SK-N-MC (cell line): ENCODE measurements around the gene ANXA6.

Experiments
- DNase-seq: peaks from one replicate; pipeline ENCODE4 v3.0.0-alpha.2; 2011; ENCODE audit warnings: low read depth, low spot score
- H3K27ac ChIP-seq: fragments of 200-600 bp; sonication (generic); 2 replicates; pipeline ENCODE4 v1.5.1; 2016; ENCODE audit warnings: mixed run types
- H3K36me3 ChIP-seq: fragments of 200-600 bp; sonication (generic); 2 replicates; pipeline ENCODE4 v1.6.1; 2017; ENCODE audit warnings: antibody characterized with exemption, low read length, mixed read lengths; ENCODE audit not compliant: insufficient read depth
- H3K4me3 ChIP-seq: fragments of 200-600 bp; sonication (generic); 2 replicates; pipeline ENCODE4 v1.5.1; 2016
- H3K9ac ChIP-seq: fragments of 200-600 bp; sonication (generic); 2 replicates; pipeline ENCODE4 v1.8.0; 2017; ENCODE audit warnings: mixed run types, mixed read lengths; ENCODE audit not compliant: insufficient read length
- H3K9me3 ChIP-seq: fragments of 200-600 bp; sonication (generic); 2 replicates; pipeline ENCODE4 v1.6.1; 2017; ENCODE audit warnings: low read depth, mild to moderate bottlenecking, antibody characterized with exemption, low read length, moderate library complexity, mixed read lengths
- EZH2 ChIP-seq: fragments of 200-600 bp; sonication (generic); IDR thresholded peaks from one replicate; pipeline ENCODE4 v1.6.1; 2017; ENCODE audit warnings: antibody characterized with exemption
- FOXP2 ChIP-seq: optimal IDR thresholded peaks from 2 replicates; pipeline ENCODE3; 2011; ENCODE audit warnings: mild to moderate bottlenecking, moderate library complexity; ENCODE audit not compliant: insufficient read depth; ENCODE audit errors: extremely low read length, control extremely low read depth
- POLR2AphosphoS5 ChIP-seq: IDR thresholded peaks from 2 replicates; pipeline ENCODE4 v1.6.1; 2012; ENCODE audit warnings: mild to moderate bottlenecking, low read depth, low read length, borderline replicate concordance

Gene ANXA6

DNA sequence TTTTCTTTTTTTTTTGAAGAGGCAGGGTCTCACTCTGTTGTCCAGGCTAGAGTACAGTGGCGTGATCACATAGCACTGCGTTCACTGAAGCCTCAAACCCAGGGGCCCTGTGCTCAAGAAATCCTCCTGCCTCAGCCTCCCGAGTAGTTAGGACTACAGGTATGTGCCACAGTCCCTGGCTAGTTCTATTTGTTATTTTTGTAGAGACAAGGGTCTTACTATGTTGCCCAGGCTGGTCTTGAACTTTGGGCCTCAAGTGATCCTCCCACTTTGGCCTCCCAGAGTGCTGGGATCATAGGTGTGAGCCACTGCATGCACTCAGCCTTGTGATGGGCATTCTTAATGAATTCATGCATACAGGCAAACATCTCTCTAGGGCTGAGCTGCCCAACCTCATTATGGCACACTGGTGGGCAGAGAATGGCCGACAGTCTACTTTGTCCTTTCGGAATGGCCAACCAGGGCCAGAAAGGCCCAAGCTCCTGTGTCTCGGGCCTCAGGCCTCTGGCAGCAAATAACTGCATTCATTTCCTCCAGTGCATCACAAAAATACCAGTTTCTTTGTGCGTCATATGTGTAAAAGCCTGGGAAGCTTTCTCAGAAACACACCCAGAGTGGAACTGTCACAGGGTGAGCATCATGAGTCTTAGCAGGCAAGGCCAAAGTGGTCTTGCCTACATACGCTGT lies 27.2 kb downstream of the ANXA6 start:
- Histone ChIP-seq H3K9ac (no peak overlapping the region), H3K27ac (no peak overlapping the region), H3K9me3 (no peaks in the 10 kb centered on the region), H3K4me3 (no peak overlapping the region), H3K36me3 (peaks cover 93% of the 10 kb centered on the region)
- DNase-seq = no peak
- TF ChIP-seq EZH2 (no peak), FOXP2 (no peak), POLR2AphosphoS5 (no peak)

DNA sequence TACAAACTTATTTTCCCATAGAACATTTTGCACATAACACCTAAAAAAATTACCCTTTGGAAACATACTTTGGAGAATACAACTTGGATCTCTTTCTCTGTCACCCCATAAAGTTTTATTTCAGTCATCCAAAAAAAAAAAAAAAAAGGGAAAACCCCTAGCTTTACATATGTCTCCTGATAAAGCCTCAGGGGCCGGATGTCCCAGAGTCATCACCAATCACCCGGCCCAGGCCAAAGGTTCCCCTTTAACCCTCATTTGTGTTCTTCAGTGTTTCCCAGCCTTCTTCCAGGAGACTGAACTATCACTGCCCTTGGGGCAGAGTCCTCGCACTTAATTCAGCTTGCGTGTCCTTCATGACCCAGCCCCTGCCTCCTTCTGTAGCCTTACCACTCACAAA lies 28.8 kb downstream of the ANXA6 start:
- Histone ChIP-seq H3K9me3 (no peaks in the 10 kb centered on the region), H3K36me3 (peaks cover 88% of the 10 kb centered on the region), H3K27ac (no peak overlapping the region), H3K9ac (no peak overlapping the region), H3K4me3 (no peak overlapping the region)
- no peak for TF ChIP-seq EZH2
- no peak for TF ChIP-seq FOXP2
- no peak for TF ChIP-seq POLR2AphosphoS5
- no peak for DNase-seq

DNA sequence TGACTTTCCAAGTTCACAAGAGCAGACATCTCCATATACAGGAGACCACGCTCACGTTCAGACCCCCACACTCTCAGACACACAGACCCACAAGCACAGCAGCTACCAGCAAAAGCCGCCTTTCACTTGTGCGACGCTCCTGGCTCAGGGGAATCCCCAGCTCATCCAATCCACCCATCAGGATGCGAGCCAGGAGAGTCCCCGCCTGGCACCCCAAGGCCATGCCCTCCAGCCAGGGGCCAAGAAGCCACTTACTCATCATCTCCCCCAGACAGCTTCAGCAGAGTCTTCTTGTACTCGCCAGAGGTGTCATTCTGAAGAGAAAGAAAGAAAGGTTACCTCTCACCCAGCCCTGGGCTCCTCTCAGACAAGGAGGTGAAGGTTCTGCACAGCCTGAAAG lies 29.7 kb downstream of the ANXA6 start:
- H3K9me3 ChIP-seq = no peaks in the 10 kb centered on the region
- peaks cover 85% of the 10 kb centered on the region for H3K36me3 ChIP-seq
- H3K9ac ChIP-seq = no peak overlapping the region
- TF ChIP-seq FOXP2 = no peak
- TF ChIP-seq EZH2 = no peak
- no peak for TF ChIP-seq POLR2AphosphoS5
- no peak overlapping the region for H3K27ac ChIP-seq
- H3K4me3 ChIP-seq = no peak overlapping the region
- no peak for DNase-seq

DNA sequence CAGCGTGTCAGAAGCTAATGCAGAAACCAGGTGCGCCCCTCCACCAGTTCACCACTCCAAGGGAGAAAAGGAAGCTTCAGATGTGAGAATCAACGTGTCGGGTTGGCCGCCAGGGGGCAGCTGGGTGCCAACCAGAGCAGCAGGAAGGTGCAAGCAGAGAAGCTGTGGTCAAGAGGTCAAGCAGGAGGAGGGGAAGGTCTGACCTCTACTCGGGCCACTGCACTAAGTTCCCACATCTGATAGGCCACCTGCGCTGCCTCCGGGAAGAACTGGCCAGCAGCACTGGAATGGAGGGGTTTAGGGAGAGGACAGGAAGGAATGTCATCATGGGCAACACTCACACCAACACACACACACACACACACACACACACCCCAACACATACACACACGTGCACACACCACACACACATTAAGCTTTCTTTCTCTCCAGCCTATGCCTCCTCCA lies 31.4 kb downstream of the ANXA6 start:
- no peaks in the 10 kb centered on the region for H3K9me3 ChIP-seq
- DNase-seq = no peak
- no peak overlapping the region for H3K27ac ChIP-seq
- no peak overlapping the region for H3K9ac ChIP-seq
- H3K4me3 ChIP-seq = no peak overlapping the region
- TF ChIP-seq FOXP2 (no peak), POLR2AphosphoS5 (no peak), EZH2 (no peak)
- H3K36me3 ChIP-seq = peaks cover 85% of the 10 kb centered on the region

DNA sequence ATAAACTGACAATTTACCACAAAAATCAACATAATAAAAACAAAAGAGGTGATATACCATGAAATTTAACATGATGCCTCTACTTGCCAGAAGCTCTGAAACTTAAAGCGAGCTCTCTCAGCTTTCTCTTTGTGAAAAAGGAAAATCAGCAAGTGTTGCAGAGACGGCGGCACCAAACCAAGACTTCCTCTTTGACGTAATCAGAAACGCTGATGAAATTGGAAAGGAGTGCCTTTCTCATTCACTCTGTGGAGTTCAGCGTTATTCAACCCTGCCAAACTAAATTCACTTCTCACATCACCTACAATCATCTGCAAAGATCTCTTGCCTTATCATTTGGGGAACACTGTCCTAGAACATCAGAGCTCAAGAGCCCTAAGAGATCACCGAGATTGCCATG lies 32.2 kb downstream of the ANXA6 start:
- no peak for DNase-seq
- H3K27ac ChIP-seq = no peak overlapping the region
- peaks cover 85% of the 10 kb centered on the region for H3K36me3 ChIP-seq
- no peaks in the 10 kb centered on the region for H3K9me3 ChIP-seq
- H3K4me3 ChIP-seq = no peak overlapping the region
- no peak for TF ChIP-seq FOXP2
- TF ChIP-seq POLR2AphosphoS5 = no peak
- no peak for TF ChIP-seq EZH2
- H3K9ac ChIP-seq = no peak overlapping the region

DNA sequence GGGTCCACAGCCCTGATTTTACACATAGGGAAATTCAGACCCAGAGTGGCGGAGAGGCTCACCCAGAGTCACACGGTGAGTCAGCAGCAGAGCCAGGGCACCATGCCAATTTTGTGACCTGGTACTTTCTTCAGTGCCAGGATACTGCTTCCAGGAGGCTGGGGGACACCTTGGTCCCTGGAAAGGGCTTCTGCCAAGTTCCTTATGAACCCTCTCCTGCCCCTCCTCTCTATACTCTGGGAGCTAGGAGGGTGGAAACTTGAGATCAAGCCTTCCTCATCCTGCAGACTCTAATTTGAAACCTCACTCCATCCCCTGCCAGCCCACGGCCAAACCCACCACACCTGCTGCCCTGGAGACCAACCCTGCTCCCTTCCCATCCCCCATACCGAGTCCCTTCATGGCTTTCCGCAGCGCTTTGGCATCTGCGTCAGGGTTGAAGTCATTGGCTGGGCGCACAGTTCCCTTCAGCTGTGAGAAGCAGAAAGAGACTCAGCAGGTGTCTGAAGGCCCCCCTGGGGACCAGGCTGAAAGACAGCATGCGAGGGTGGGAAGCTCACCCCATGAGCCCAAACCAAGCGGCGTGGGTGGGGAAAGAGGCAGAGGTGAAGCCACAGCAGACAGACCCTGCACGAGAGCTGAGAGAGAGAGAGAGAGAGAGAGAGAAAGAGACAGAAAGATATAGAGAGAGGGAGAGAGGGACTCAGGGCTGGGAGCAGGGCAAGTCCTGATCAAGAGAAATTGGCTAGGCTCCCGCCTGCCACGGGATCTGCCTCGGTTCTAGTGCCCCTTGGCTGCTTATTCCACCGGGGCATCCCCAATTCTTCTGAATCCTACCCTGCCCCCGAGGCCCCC lies 33.5 kb downstream of the ANXA6 start:
- TF ChIP-seq POLR2AphosphoS5 (no peak), FOXP2 (no peak)
- Histone ChIP-seq H3K9me3 (no peaks in the 10 kb centered on the region), H3K4me3 (no peak overlapping the region), H3K27ac (no peak overlapping the region), H3K36me3 (peaks cover 85% of the 10 kb centered on the region), H3K9ac (no peak overlapping the region)
- no peak for DNase-seq

DNA sequence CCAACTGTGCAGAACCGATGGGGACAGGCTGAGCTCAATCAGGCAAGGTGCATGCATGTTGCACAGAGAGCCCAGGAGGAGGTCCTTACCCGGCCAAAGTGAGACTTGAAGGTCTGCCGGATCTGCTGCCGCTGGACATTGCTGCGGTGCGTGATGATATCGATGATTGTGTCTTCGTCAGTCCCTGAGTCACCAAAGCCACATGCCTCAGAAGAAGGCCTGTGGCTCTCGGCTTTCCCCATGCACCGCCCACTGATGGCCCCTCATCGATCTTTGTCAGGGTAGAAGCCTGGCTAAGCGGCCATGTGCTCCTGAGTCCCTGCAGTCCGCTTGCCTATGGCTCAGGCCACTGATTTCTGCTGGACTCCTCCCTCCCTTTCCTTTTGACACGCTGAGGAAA lies 34.8 kb downstream of the ANXA6 start:
- Histone ChIP-seq H3K27ac (no peak overlapping the region), H3K9me3 (no peaks in the 10 kb centered on the region), H3K36me3 (peaks cover 78% of the 10 kb centered on the region), H3K9ac (no peak overlapping the region), H3K4me3 (no peak overlapping the region)
- TF ChIP-seq EZH2 (no peak), FOXP2 (no peak)
- no peak for DNase-seq

DNA sequence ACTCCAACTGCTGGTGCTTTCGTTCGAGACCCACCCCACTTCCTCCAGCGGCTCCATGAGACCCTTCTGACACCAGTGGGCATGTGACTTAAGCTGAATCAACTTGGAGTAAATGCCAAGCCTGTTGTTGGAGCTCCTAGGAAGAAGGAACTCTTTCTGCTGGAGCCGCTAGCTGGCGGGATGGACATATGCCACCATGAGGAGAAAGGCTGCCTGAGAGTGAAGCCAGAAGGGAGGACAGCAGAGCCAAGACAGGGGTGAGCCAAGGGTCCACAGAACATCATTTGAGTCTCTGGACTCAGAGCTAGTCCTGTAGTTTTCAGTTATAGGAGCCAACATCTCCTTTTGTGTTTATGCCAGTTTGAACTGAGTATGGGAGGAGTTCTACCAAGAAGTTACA lies 35.9 kb downstream of the ANXA6 start:
- TF ChIP-seq EZH2 = no peak
- TF ChIP-seq POLR2AphosphoS5 = no peak
- TF ChIP-seq FOXP2 = no peak
- H3K9me3 ChIP-seq = no peaks in the 10 kb centered on the region
- DNase-seq = no peak
- H3K9ac ChIP-seq = no peak overlapping the region
- no peak overlapping the region for H3K4me3 ChIP-seq
- peaks cover 72% of the 10 kb centered on the region for H3K36me3 ChIP-seq
- no peak overlapping the region for H3K27ac ChIP-seq
